Esophagus muscularis mucosa (tissue), 4 donors: Measurements from ENCODE around the gene PRSS56. TPM values are rescaled to one million over a fixed set of nuclear protein-coding genes. Genes with fewer than 3 reads are reported as not detected.

Experiments
- DNase-seq: peaks from one replicate; pipeline ENCODE4 v3.0.0-alpha.2; 2017; ENCODE audit errors: extremely low spot score
- H3K27ac ChIP-seq, 4 donors: fragments of 200-600 bp; sonication (generic); replicated peaks in 1 of 4; 1 replicate in 3 of 4; 2 replicates in 1 of 4; pipeline ENCODE4 v1.5.1; 2016 to 2019; ENCODE audit warnings: mild to moderate bottlenecking in 1 of 4
- H3K27me3 ChIP-seq, 4 donors: fragments of 200-600 bp; sonication (generic); one replicate each; pipeline versions ENCODE4 v1.5.1 to v1.6.0; 2016 to 2019
- H3K36me3 ChIP-seq, 4 donors: fragments of 200-600 bp; sonication (generic); one replicate each; pipeline ENCODE4 v1.5.1; 2016 to 2019
- H3K4me1 ChIP-seq, 4 donors: fragments of 200-600 bp; sonication (generic); one replicate each; pipeline ENCODE4 v1.5.1; 2016 to 2019
- H3K4me3 ChIP-seq, 4 donors: fragments of 200-600 bp; sonication (generic); 1 replicate in 2 of 4; 2 replicates in 2 of 4; pipeline ENCODE4 v1.5.1; 2016 to 2019; ENCODE audit warnings: mild to moderate bottlenecking in 4 of 4, moderate library complexity in 1 of 4
- H3K9me3 ChIP-seq, 4 donors: fragments of 200-600 bp; sonication (generic); 1 replicate in 3 of 4; 2 replicates in 1 of 4; pipeline ENCODE4 v1.5.1; 2016 to 2019
- CTCF ChIP-seq, 3 experiments: fragments of 200-600 bp in 2 of 3; fragments of 450-650 bp in 1 of 3; sonication (generic) in 2 of 3; IDR thresholded peaks; one replicate each; pipeline ENCODE4 v1.5.1; 2017 to 2019; ENCODE audit warnings: antibody characterized with exemption in 3 of 3, mild to moderate bottlenecking in 2 of 3, moderate library complexity in 1 of 3
- EP300 ChIP-seq: sonication (generic); formaldehyde crosslinking; IDR thresholded peaks from one replicate; pipeline ENCODE4 v1.6.1; 2017; ENCODE audit warnings: antibody characterized with exemption
- POLR2A ChIP-seq: fragments of 450-650 bp; IDR thresholded peaks from one replicate; pipeline ENCODE4 v1.6.1; 2017; ENCODE audit warnings: antibody characterized with exemption, moderate library complexity, mild to moderate bottlenecking, low read depth
- POLR2AphosphoS5 ChIP-seq, 2 donors: sonication (generic); formaldehyde crosslinking; IDR thresholded peaks; one replicate each; pipeline ENCODE4 v1.6.1; 2017; ENCODE audit warnings: antibody characterized with exemption in 2 of 2
- WGBS: methylation state at CpG from one replicate; pipeline ENCODE4 v1.1.5; 2018; 5-methylcytosine and 5-hydroxymethylcytosine counted together
- intact Hi-C: fragments of 100-400 bp; cut with DNase I; formaldehyde crosslinking; loops from one replicate; pipeline ENCODE4 v1.15.1; 2023
- total RNA-seq, 4 donors: library from RNA; depleted of rRNA; stranded (reverse); fragments of >200 nt; gene quantifications; one replicate each; pipeline versions ENCODE4 v1.1.0 to v1.2.1, GENCODE V29; 2016

PRSS56 gene
- total RNA-seq, 4 donors from 2014 or later: not detected

GRCh38 chr2:232571026-232571474, 50.9 kb downstream of the PRSS56 start:
- Histone ChIP-seq H3K27ac (no peak overlapping the region), H3K27me3 (no peaks in the 10 kb centered on the region), H3K4me1 (peaks cover 0 to 3% (median 0%) of the 10 kb centered on the region in 4 donors), H3K4me3 (no peak overlapping the region), H3K9me3 (no peaks in the 10 kb centered on the region), H3K36me3 (peaks cover 25 to 98% (median 90%) of the 10 kb centered on the region in 4 donors)
- 66% methylated on average over 7 of the region's 7 CpGs for WGBS
- DNase-seq: no peak
- no peak for TF ChIP-seq POLR2AphosphoS5 (IDR thresholded peaks at IDR 0.05)
- no peak for TF ChIP-seq EP300
- no peak for TF ChIP-seq CTCF (IDR thresholded peaks at IDR 0.05)
- TF ChIP-seq POLR2A: no peak
- intact Hi-C loops: no loop called here

GRCh38 chr2:232573042-232573441, 52.9 kb downstream of the PRSS56 start:
- H3K4me3 ChIP-seq: no peak overlapping the region
- no peaks in the 10 kb centered on the region for H3K27me3 ChIP-seq
- DNase-seq: no peak
- no peak overlapping the region for H3K27ac ChIP-seq
- no peak for TF ChIP-seq POLR2AphosphoS5 (IDR thresholded peaks at IDR 0.05)
- no peak for TF ChIP-seq POLR2A
- no peak for TF ChIP-seq CTCF (IDR thresholded peaks at IDR 0.05)
- TF ChIP-seq EP300: no peak
- intact Hi-C loops: no loop called here
- peaks cover 6 to 87% (median 76%) of the 10 kb centered on the region in 4 donors for H3K36me3 ChIP-seq
- H3K9me3 ChIP-seq: no peaks in the 10 kb centered on the region
- H3K4me1 ChIP-seq: peaks cover 0 to 3% (median 0%) of the 10 kb centered on the region in 4 donors

GRCh38 chr2:232573771-232574435, 53.7 kb downstream of the PRSS56 start:
- TF ChIP-seq EP300 (no peak), CTCF (IDR thresholded peaks at IDR 0.05) (no peak)
- peaks cover 3 to 80% (median 68%) of the 10 kb centered on the region in 4 donors for H3K36me3 ChIP-seq

DNA sequence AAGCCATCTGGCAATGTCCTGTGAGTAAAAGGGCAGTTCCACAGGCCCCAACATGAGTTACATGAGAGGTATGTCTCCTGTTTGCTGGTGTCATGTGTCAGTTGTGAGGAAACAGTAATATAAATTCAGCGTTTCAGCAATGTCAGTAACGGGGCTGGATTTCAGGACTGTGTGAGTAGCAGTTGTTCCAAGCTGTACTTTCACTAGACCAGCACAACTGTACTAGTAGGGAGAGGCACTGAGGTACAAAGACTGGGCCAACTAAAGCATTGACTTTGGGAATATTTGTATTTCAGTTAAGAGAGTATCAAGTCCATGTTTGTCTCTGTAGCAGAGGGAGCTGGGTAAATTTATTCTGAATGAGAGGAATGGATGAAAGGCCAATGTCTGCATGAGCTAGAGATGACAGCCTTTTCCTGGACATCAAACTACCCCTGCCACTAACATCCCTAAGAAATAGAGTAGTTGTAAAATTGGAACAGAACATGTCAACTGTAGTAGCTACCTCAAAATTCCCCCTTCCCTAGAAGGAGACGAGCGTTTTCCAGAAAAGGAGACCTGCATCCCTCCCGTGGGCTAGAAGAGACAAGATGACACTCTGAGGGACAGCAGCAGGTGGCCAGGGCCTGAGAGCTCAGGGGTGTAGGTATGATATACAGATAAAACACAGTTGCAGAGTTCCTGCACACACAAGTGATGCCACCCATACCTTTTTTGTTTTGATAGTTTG, 54.7 kb downstream of the PRSS56 start:
- H3K4me1 ChIP-seq: peaks cover 0 to 3% (median 0%) of the 10 kb centered on the region in 4 donors
- WGBS: 89% methylated on average over 5 of the region's 5 CpGs
- TF ChIP-seq CTCF (IDR thresholded peaks at IDR 0.05): no peak
- no peak for TF ChIP-seq POLR2AphosphoS5 (IDR thresholded peaks at IDR 0.05)
- no peak for TF ChIP-seq POLR2A
- no peak for TF ChIP-seq EP300
- H3K9me3 ChIP-seq: no peaks in the 10 kb centered on the region
- H3K27ac ChIP-seq: no peak overlapping the region
- intact Hi-C loops: no loop called here
- DNase-seq: no peak
- no peaks in the 10 kb centered on the region for H3K27me3 ChIP-seq
- H3K36me3 ChIP-seq: peaks cover 3 to 77% (median 58%) of the 10 kb centered on the region in 4 donors
- no peak overlapping the region for H3K4me3 ChIP-seq

More at GRCh38 chr2:232573771-232574435, 53.7 kb downstream of the PRSS56 start:
- no peaks in the 10 kb centered on the region for H3K9me3 ChIP-seq
- peaks cover 0 to 3% (median 0%) of the 10 kb centered on the region in 4 donors for H3K4me1 ChIP-seq
- H3K27ac ChIP-seq: no peak overlapping the region
- 92% methylated on average over 8 of the region's 8 CpGs for WGBS
- no peak for DNase-seq
- no peaks in the 10 kb centered on the region for H3K27me3 ChIP-seq
- intact Hi-C loops: no loop called here
- no peak overlapping the region for H3K4me3 ChIP-seq

Other genes with a start within 250 kb of the PRSS56 start
- under 1 TPM in 1 of 4 donors, not detected in 3; 0.06 TPM for gene ALPP, start 141.6 kb upstream of the PRSS56 start, total RNA-seq
- gene ALPG, start 113.5 kb upstream of the PRSS56 start, total RNA-seq: not detected
- under 1 TPM in 1 of 4 donors, not detected in 3; 0.17 TPM for gene ALPI, start 64.2 kb upstream of the PRSS56 start, total RNA-seq
- gene ECEL1, start 32.6 kb upstream of the PRSS56 start, total RNA-seq: 1 to 10 TPM in 2 of 4 donors, under 1 TPM in 1, not detected in 1; 0.66 to 1.6 (median 1.4) TPM
- gene CHRND, start 5.8 kb downstream of the PRSS56 start, total RNA-seq: not detected
- not detected for gene CHRNG, start 19.3 kb downstream of the PRSS56 start, total RNA-seq
- gene TIGD1, start 30.2 kb downstream of the PRSS56 start, total RNA-seq: 1 to 10 TPM; 1.2 to 1.7 (median 1.6) TPM
- gene EIF4E2, start 30.3 kb downstream of the PRSS56 start, total RNA-seq: 10 to 100 TPM; 37.0 to 55.8 (median 44.2) TPM
- gene EFHD1, start 113.2 kb downstream of the PRSS56 start, total RNA-seq: 10 to 100 TPM; 13.3 to 23.7 (median 15.3) TPM
- gene GIGYF2, start 176.9 kb downstream of the PRSS56 start, total RNA-seq: 10 to 100 TPM; 54.2 to 64.7 (median 59.9) TPM